SH-SY5Y (cell line): ENCODE measurements around the gene NTM.

ENCODE experiments used
- GATA2 ChIP-seq: IDR thresholded peaks from 2 replicates; pipeline ENCODE4 v1.6.1; 2011; ENCODE audit warnings: mild to moderate bottlenecking, low read depth, low read length
- GATA3 ChIP-seq: IDR thresholded peaks from 2 replicates; pipeline ENCODE4 v1.6.1; 2011; ENCODE audit warnings: low read depth, mild to moderate bottlenecking, low read length, moderate library complexity

GRCh38 chr11:131704682-131705081 is 334.3 kb downstream of the NTM start:
- TF ChIP-seq GATA2 (no peak), GATA3 (no peak)
